ENCODE measurements around the gene C10orf90.

C10orf90 gene

GRCh38 chr10:126663328-126663727 is 7.2 kb downstream of the C10orf90 start:
- no peak for ATAC-seq
- TF ChIP-seq ZNF565 (CRISPR knock-in tag; conservative IDR thresholded peaks at IDR 0.05; ENCODE audit: low read depth): no peak
- no peak for TF ChIP-seq CSDC2 (CRISPR knock-in tag; IDR thresholded peaks at IDR 0.05)
- no peak for TF ChIP-seq ZFP30 (CRISPR knock-in tag; IDR thresholded peaks at IDR 0.05)

- no peak for TF ChIP-seq PPARA (CRISPR knock-in tag; IDR thresholded peaks at IDR 0.05; ENCODE audit: borderline replicate concordance)
- ATAC-seq: no peak
Observed at GRCh38 chr10:126661841-126662515, 8.5 kb downstream of the C10orf90 start.

GRCh38 chr10:126661356-126661755 is 9.1 kb downstream of the C10orf90 start:
- no peak for ATAC-seq
- no peak for TF ChIP-seq BACH2 (CRISPR knock-in tag; IDR thresholded peaks at IDR 0.05; ENCODE audit: borderline replicate concordance)
- no peak for TF ChIP-seq PATZ1 (CRISPR knock-in tag; IDR thresholded peaks at IDR 0.05; ENCODE audit: borderline replicate concordance)
- TF ChIP-seq ZNF565 (CRISPR knock-in tag; conservative IDR thresholded peaks at IDR 0.05; ENCODE audit: low read depth): no peak
- no peak for TF ChIP-seq RARB (CRISPR knock-in tag; IDR thresholded peaks at IDR 0.05)
- TF ChIP-seq ZC3H10 (CRISPR knock-in tag; IDR thresholded peaks at IDR 0.05): no peak
- no peak for TF ChIP-seq ZFP3 (CRISPR knock-in tag; IDR thresholded peaks at IDR 0.05)
- no peak for TF ChIP-seq ARNTL (CRISPR knock-in tag; IDR thresholded peaks at IDR 0.05; ENCODE audit: borderline replicate concordance, low read depth)
- no peak for TF ChIP-seq PPARA (CRISPR knock-in tag; IDR thresholded peaks at IDR 0.05; ENCODE audit: borderline replicate concordance)
- no peak for TF ChIP-seq CREB5 (CRISPR knock-in tag; IDR thresholded peaks at IDR 0.05; ENCODE audit: low read depth)
- TF ChIP-seq ESRRG (CRISPR knock-in tag; IDR thresholded peaks at IDR 0.05): no peak
- no peak for TF ChIP-seq TOX (CRISPR knock-in tag; IDR thresholded peaks at IDR 0.05; ENCODE audit: borderline replicate concordance)
- TF ChIP-seq SNAI2 (CRISPR knock-in tag; IDR thresholded peaks at IDR 0.05): no peak
- TF ChIP-seq ZFP30 (CRISPR knock-in tag; IDR thresholded peaks at IDR 0.05): no peak
- no peak for TF ChIP-seq ZNF70 (CRISPR knock-in tag; IDR thresholded peaks at IDR 0.05)
- no peak for TF ChIP-seq GLIS3 (CRISPR knock-in tag; IDR thresholded peaks at IDR 0.05)
- TF ChIP-seq CSRNP3 (CRISPR knock-in tag; IDR thresholded peaks at IDR 0.05): no peak
- no peak for TF ChIP-seq CSDC2 (CRISPR knock-in tag; IDR thresholded peaks at IDR 0.05)
- TF ChIP-seq TCF4 (CRISPR knock-in tag; IDR thresholded peaks at IDR 0.05; ENCODE audit: borderline replicate concordance): no peak
- no peak for TF ChIP-seq POU6F1 (CRISPR knock-in tag; IDR thresholded peaks at IDR 0.05; ENCODE audit: borderline replicate concordance, low read depth)

GRCh38 chr10:126659750-126660149 is 10.7 kb downstream of the C10orf90 start:
- ATAC-seq: no peak
- no peak for TF ChIP-seq TSHZ2 (CRISPR knock-in tag; IDR thresholded peaks at IDR 0.05)
- no peak for TF ChIP-seq ZNF70 (CRISPR knock-in tag; IDR thresholded peaks at IDR 0.05)
- no peak for TF ChIP-seq CSDC2 (CRISPR knock-in tag; IDR thresholded peaks at IDR 0.05)
- no peak for TF ChIP-seq TOX (CRISPR knock-in tag; IDR thresholded peaks at IDR 0.05; ENCODE audit: borderline replicate concordance)
- TF ChIP-seq ZC3H10 (CRISPR knock-in tag; IDR thresholded peaks at IDR 0.05): no peak
- TF ChIP-seq PATZ1 (CRISPR knock-in tag; IDR thresholded peaks at IDR 0.05; ENCODE audit: borderline replicate concordance): no peak
- TF ChIP-seq ISL1 (CRISPR knock-in tag; IDR thresholded peaks at IDR 0.05): no peak
- no peak for TF ChIP-seq ARNTL (CRISPR knock-in tag; IDR thresholded peaks at IDR 0.05; ENCODE audit: borderline replicate concordance, low read depth)
- no peak for TF ChIP-seq CSRNP3 (CRISPR knock-in tag; IDR thresholded peaks at IDR 0.05)
